ENCODE results near the gene VWC2L.

The VWC2L gene

GRCh38 chr2:214469728-214470127 lies 58.9 kb downstream of the VWC2L start:
- no peak for DNase-seq

GRCh38 chr2:214471382-214471781 lies 60.5 kb downstream of the VWC2L start:
- DNase-seq, result no peak

GRCh38 chr2:214471990-214472389 lies 61.1 kb downstream of the VWC2L start:
- no peak for DNase-seq

- DNase-seq, result no peak
Measured at GRCh38 chr2:214477305-214477704, 66.5 kb downstream of the VWC2L start.

- no peak for DNase-seq
Measured at GRCh38 chr2:214481204-214481603, 70.3 kb downstream of the VWC2L start.

GRCh38 chr2:214482728-214483127 lies 71.9 kb downstream of the VWC2L start:
- DNase-seq, result no peak

- DNase-seq, result no peak
Measured at GRCh38 chr2:214484239-214484638, 73.4 kb downstream of the VWC2L start.

- no peak for DNase-seq
Measured at GRCh38 chr2:214484701-214485100, 73.8 kb downstream of the VWC2L start.

- DNase-seq, result no peak
Measured at GRCh38 chr2:214489181-214489580, 78.3 kb downstream of the VWC2L start.

GRCh38 chr2:214489702-214490101 lies 78.8 kb downstream of the VWC2L start:
- DNase-seq, result no peak

GRCh38 chr2:214492152-214492551 lies 81.3 kb downstream of the VWC2L start:
- no peak for DNase-seq

- DNase-seq, result no peak
Measured at GRCh38 chr2:214492608-214493007, 81.8 kb downstream of the VWC2L start.

- no peak for DNase-seq
Measured at GRCh38 chr2:214497489-214497888, 86.6 kb downstream of the VWC2L start.

GRCh38 chr2:214503568-214503967 lies 92.7 kb downstream of the VWC2L start:
- DNase-seq, result no peak

GRCh38 chr2:214504599-214505376 lies 93.9 kb downstream of the VWC2L start:
- no peak for DNase-seq

- DNase-seq, result no peak
Measured at GRCh38 chr2:214507032-214507431, 96.2 kb downstream of the VWC2L start.

GRCh38 chr2:214514704-214515103 lies 103.8 kb downstream of the VWC2L start:
- no peak for DNase-seq

GRCh38 chr2:214515111-214515510 lies 104.3 kb downstream of the VWC2L start:
- no peak for DNase-seq

GRCh38 chr2:214519258-214519818 lies 108.5 kb downstream of the VWC2L start:
- DNase-seq, result no peak

GRCh38 chr2:214529021-214529420 lies 118.2 kb downstream of the VWC2L start:
- DNase-seq, result no peak

GRCh38 chr2:214529514-214529913 lies 118.7 kb downstream of the VWC2L start:
- no peak for DNase-seq

- DNase-seq, result no peak
Measured at GRCh38 chr2:214533541-214533940, 122.7 kb downstream of the VWC2L start.

GRCh38 chr2:214536625-214537024 lies 125.8 kb downstream of the VWC2L start:
- DNase-seq, result no peak

- DNase-seq, result no peak
Measured at GRCh38 chr2:214537929-214538328, 127.1 kb downstream of the VWC2L start.

- DNase-seq, result no peak
Measured at GRCh38 chr2:214542295-214542694, 131.4 kb downstream of the VWC2L start.
